Measurements from ENCODE around the gene PACRGL.

The PACRGL gene

GRCh38 chr4:20696815-20697214, 3.4 kb upstream of the PACRGL start:
- no peak for DNase-seq (ENCODE audit: extremely low read depth, insufficient read length)
- no peak for TF ChIP-seq CTCF (IDR thresholded peaks at IDR 0.05; ENCODE audit: insufficient read depth, low read length, poor library complexity, severe bottlenecking)

GRCh38 chr4:20698382-20698781, 1.9 kb upstream of the PACRGL start:
- no peaks in the 10 kb centered on the region for H3K36me3 ChIP-seq (ENCODE audit: control insufficient read depth, insufficient read depth, low read length)
- no peak for TF ChIP-seq CTCF (IDR thresholded peaks at IDR 0.05; ENCODE audit: insufficient read depth, low read length, poor library complexity, severe bottlenecking)
- no peak overlapping the region for H3K4me3 ChIP-seq (replicated peaks; ENCODE audit: low read depth, low read length)
- no peaks in the 10 kb centered on the region for H3K27me3 ChIP-seq (replicated peaks; ENCODE audit: control insufficient read depth, insufficient read depth, low read length)
- DNase-seq (ENCODE audit: extremely low read depth, insufficient read length): no peak

More at GRCh38 chr4:20696815-20697214, 3.4 kb upstream of the PACRGL start:
- Histone ChIP-seq H3K36me3 (ENCODE audit: control insufficient read depth, insufficient read depth, low read length) (no peaks in the 10 kb centered on the region), H3K4me3 (replicated peaks; ENCODE audit: low read depth, low read length) (no peak overlapping the region), H3K27me3 (replicated peaks; ENCODE audit: control insufficient read depth, insufficient read depth, low read length) (no peaks in the 10 kb centered on the region)

- Histone ChIP-seq H3K27me3 (replicated peaks; ENCODE audit: control insufficient read depth, insufficient read depth, low read length) (no peaks in the 10 kb centered on the region), H3K36me3 (ENCODE audit: control insufficient read depth, insufficient read depth, low read length) (no peaks in the 10 kb centered on the region), H3K4me3 (replicated peaks; ENCODE audit: low read depth, low read length) (no peak overlapping the region)
- TF ChIP-seq CTCF (IDR thresholded peaks at IDR 0.05; ENCODE audit: insufficient read depth, low read length, poor library complexity, severe bottlenecking): no peak
- no peak for DNase-seq (ENCODE audit: extremely low read depth, insufficient read length)
These were observed 1.4 kb upstream of the PACRGL start for GRCh38 chr4:20698820-20699219.

- no peak overlapping the region for H3K4me3 ChIP-seq (replicated peaks; ENCODE audit: low read depth, low read length)
- no peaks in the 10 kb centered on the region for H3K27me3 ChIP-seq (replicated peaks; ENCODE audit: control insufficient read depth, insufficient read depth, low read length)
- peaks cover 2% of the 10 kb centered on the region for H3K36me3 ChIP-seq (ENCODE audit: control insufficient read depth, insufficient read depth, low read length)
- TF ChIP-seq CTCF (IDR thresholded peaks at IDR 0.05; ENCODE audit: insufficient read depth, low read length, poor library complexity, severe bottlenecking): no peak
- no peak for DNase-seq (ENCODE audit: extremely low read depth, insufficient read length)
These were observed 11.1 kb downstream of the PACRGL start for GRCh38 chr4:20711335-20711734.

GRCh38 chr4:20723019-20723418, 22.8 kb downstream of the PACRGL start:
- DNase-seq (ENCODE audit: extremely low read depth, insufficient read length): no peak
- Histone ChIP-seq H3K36me3 (ENCODE audit: control insufficient read depth, insufficient read depth, low read length) (peaks cover 2% of the 10 kb centered on the region; the same call in 1 of the 2 replicates), H3K27me3 (replicated peaks; ENCODE audit: control insufficient read depth, insufficient read depth, low read length) (no peaks in the 10 kb centered on the region), H3K4me3 (replicated peaks; ENCODE audit: low read depth, low read length) (no peak overlapping the region)
- TF ChIP-seq CTCF (IDR thresholded peaks at IDR 0.05; ENCODE audit: insufficient read depth, low read length, poor library complexity, severe bottlenecking): no peak

- no peak for DNase-seq (ENCODE audit: extremely low read depth, insufficient read length)
- no peak overlapping the region for H3K4me3 ChIP-seq (replicated peaks; ENCODE audit: low read depth, low read length)
- no peak for TF ChIP-seq CTCF (IDR thresholded peaks at IDR 0.05; ENCODE audit: insufficient read depth, low read length, poor library complexity, severe bottlenecking)
- H3K27me3 ChIP-seq (replicated peaks; ENCODE audit: control insufficient read depth, insufficient read depth, low read length): no peaks in the 10 kb centered on the region
- peaks cover 2% of the 10 kb centered on the region; the same call in 1 of the 2 replicates for H3K36me3 ChIP-seq (ENCODE audit: control insufficient read depth, insufficient read depth, low read length)
These were observed 23.2 kb downstream of the PACRGL start for GRCh38 chr4:20723463-20723862.
